ENCODE data around the gene CYP3A4. TPM values are rescaled to one million over a fixed set of nuclear protein-coding genes. Genes with fewer than 3 reads are reported as not detected.

CYP3A4 gene
- polyA plus RNA-seq, 1 experiment, result not detected

GRCh38 chr7:99827040-99827778, 43.2 kb upstream of the CYP3A4 start:
- no peak overlapping the region for H3K27ac ChIP-seq (ENCODE audit: low read depth, low read length)
- peaks cover 2% of the 10 kb centered on the region for H3K27me3 ChIP-seq (ENCODE audit: control insufficient read depth, insufficient read depth, low read length)
- no peak for DNase-seq (ENCODE audit: low read depth, low spot score)
- H3K4me3 ChIP-seq (ENCODE audit: low read depth, low read length), result no peak overlapping the region
- no peak for TF ChIP-seq CTCF (IDR thresholded peaks at IDR 0.05; ENCODE audit: low read depth, low read length)
- POLR2A ChIA-PET, result no interaction called here
- H3K9me3 ChIP-seq (ENCODE audit: control insufficient read depth, insufficient read depth, low read length), result no peaks in the 10 kb centered on the region
- CTCF ChIA-PET, result no interaction called here

GRCh38 chr7:99825873-99826272, 41.9 kb upstream of the CYP3A4 start:
- ChIA-PET CTCF (no interaction called here), POLR2A (no interaction called here)
- Histone ChIP-seq H3K27me3 (ENCODE audit: control insufficient read depth, insufficient read depth, low read length) (peaks cover 2% of the 10 kb centered on the region), H3K9me3 (ENCODE audit: control insufficient read depth, insufficient read depth, low read length) (no peaks in the 10 kb centered on the region), H3K27ac (ENCODE audit: low read depth, low read length) (no peak overlapping the region), H3K4me3 (ENCODE audit: low read depth, low read length) (no peak overlapping the region)
- no peak for TF ChIP-seq CTCF (IDR thresholded peaks at IDR 0.05; ENCODE audit: low read depth, low read length)
- DNase-seq (ENCODE audit: low read depth, low spot score), result no peak

DNA sequence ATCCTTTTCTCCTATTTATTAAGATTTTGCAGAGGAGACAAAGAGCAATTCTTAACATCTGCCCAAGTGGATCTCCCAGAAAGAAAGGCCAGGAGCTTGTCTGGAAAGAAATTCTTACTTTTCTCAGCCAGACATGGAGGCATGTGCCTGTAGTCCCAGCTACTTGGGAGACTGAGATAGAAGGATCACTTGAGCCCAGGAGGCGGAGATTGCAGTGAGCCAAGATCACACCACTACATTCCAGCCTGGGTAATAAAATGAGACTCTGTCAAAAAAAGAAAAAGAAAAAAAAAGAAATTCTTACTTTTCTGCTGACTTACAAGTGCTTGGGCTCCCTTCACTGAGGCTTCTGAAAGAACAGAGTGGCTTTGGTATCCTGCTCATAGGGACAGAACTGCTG, 41.5 kb upstream of the CYP3A4 start:
- TF ChIP-seq CTCF (IDR thresholded peaks at IDR 0.05; ENCODE audit: low read depth, low read length), result no peak
- no peak overlapping the region for H3K4me3 ChIP-seq (ENCODE audit: low read depth, low read length)
- H3K27ac ChIP-seq (ENCODE audit: low read depth, low read length), result no peak overlapping the region
- H3K9me3 ChIP-seq (ENCODE audit: control insufficient read depth, insufficient read depth, low read length), result no peaks in the 10 kb centered on the region
- POLR2A ChIA-PET, result no interaction called here
- peaks cover 5% of the 10 kb centered on the region for H3K27me3 ChIP-seq (ENCODE audit: control insufficient read depth, insufficient read depth, low read length)
- CTCF ChIA-PET, result no interaction called here
- no peak for DNase-seq (ENCODE audit: low read depth, low spot score)

- DNase-seq (ENCODE audit: low read depth, low spot score), result no peak
- no peak for TF ChIP-seq CTCF (IDR thresholded peaks at IDR 0.05; ENCODE audit: low read depth, low read length)
- POLR2A ChIA-PET, result no interaction called here
- Histone ChIP-seq H3K9me3 (ENCODE audit: control insufficient read depth, insufficient read depth, low read length) (no peaks in the 10 kb centered on the region), H3K27ac (ENCODE audit: low read depth, low read length) (no peak overlapping the region), H3K4me3 (ENCODE audit: low read depth, low read length) (no peak overlapping the region), H3K27me3 (ENCODE audit: control insufficient read depth, insufficient read depth, low read length) (peaks cover 3% of the 10 kb centered on the region)
- CTCF ChIA-PET, result no interaction called here
These were observed 40.1 kb upstream of the CYP3A4 start for GRCh38 chr7:99824091-99824490.

- ChIA-PET CTCF (no interaction called here), POLR2A (no interaction called here)
- no peak for DNase-seq (ENCODE audit: low read depth, low spot score)
- H3K27ac ChIP-seq (ENCODE audit: low read depth, low read length), result no peak overlapping the region
- no peak for TF ChIP-seq CTCF (IDR thresholded peaks at IDR 0.05; ENCODE audit: low read depth, low read length)
- H3K27me3 ChIP-seq (ENCODE audit: control insufficient read depth, insufficient read depth, low read length), result peaks cover 3% of the 10 kb centered on the region
- no peak overlapping the region for H3K4me3 ChIP-seq (ENCODE audit: low read depth, low read length)
- no peaks in the 10 kb centered on the region for H3K9me3 ChIP-seq (ENCODE audit: control insufficient read depth, insufficient read depth, low read length)
These were observed 39.0 kb upstream of the CYP3A4 start for GRCh38 chr7:99822731-99823718.
